MCF 10A (cell line): ENCODE results near the gene MYL6B. TPM values are rescaled to one million over a fixed set of nuclear protein-coding genes. Genes with fewer than 3 reads are reported as not detected.
"Not testable (repeated sequence)": the region's sequence is repeated elsewhere in the genome, so short reads cannot be mapped to it uniquely, and the experiment has no call there.

ENCODE experiments used
- BruUV-seq: library from RNA; stranded (reverse); fragments of 400-500 nt; replicated peaks from 2 replicates; lab custom pipeline; 2021; lab: Mats Ljungman, UMichigan
- CTCF ChIA-PET: fragments of 300-600 bp; sonication (Branson Sonifier 250); formaldehyde crosslinking; extraction: SDS; loops from one replicate; lab custom pipeline; 2021; ENCODE audit warnings: antibody characterized with exemption, inconsistent platforms; lab: Yijun Ruan, JAX
- POLR2A ChIA-PET: fragments of 300-600, 350-650 bp; sonication (Branson Sonifier 250); formaldehyde crosslinking; extraction: SDS; loops from one replicate; lab custom pipeline; 2020; ENCODE audit warnings: antibody characterized with exemption, inconsistent platforms; lab: Yijun Ruan, JAX
- DNase-seq: peaks from one replicate; pipeline ENCODE4 v3.0.0-alpha.2; 2018; ENCODE audit not compliant: unreplicated experiment
- H3K27ac Mint-ChIP-seq: one replicate; pipeline ENCODE4 v1.8.0; 2022; ENCODE audit warnings: mild to moderate bottlenecking, low read depth, mixed read lengths; ENCODE audit not compliant: unreplicated experiment
- H3K27me3 Mint-ChIP-seq: one replicate; pipeline ENCODE4 v1.8.0; 2022; ENCODE audit warnings: mixed read lengths; ENCODE audit not compliant: insufficient read depth, unreplicated experiment
- H3K36me3 Mint-ChIP-seq: one replicate; pipeline ENCODE4 v1.8.0; 2022; ENCODE audit warnings: mild to moderate bottlenecking, moderate library complexity, mixed read lengths; ENCODE audit not compliant: insufficient read depth, unreplicated experiment
- H3K4me1 Mint-ChIP-seq: one replicate; pipeline ENCODE4 v1.8.0; 2022; ENCODE audit warnings: mixed read lengths; ENCODE audit not compliant: insufficient read depth, unreplicated experiment
- H3K4me3 Mint-ChIP-seq: one replicate; pipeline ENCODE4 v1.8.0; 2022; ENCODE audit warnings: mild to moderate bottlenecking, moderate library complexity, mixed read lengths; ENCODE audit not compliant: unreplicated experiment
- H3K9me3 Mint-ChIP-seq: one replicate; pipeline ENCODE4 v1.8.0; 2022; ENCODE audit warnings: mixed read lengths; ENCODE audit not compliant: unreplicated experiment
- CTCF ChIP-seq: fragments of 200-600 bp; IDR thresholded peaks from one replicate; pipeline ENCODE4 v1.8.0; 2022; ENCODE audit warnings: antibody characterized with exemption, mild to moderate bottlenecking; ENCODE audit not compliant: unreplicated experiment
- intact Hi-C: fragments of 100-400 bp; cut with micrococcal nuclease; formaldehyde crosslinking; loops from 2 replicates; pipeline ENCODE4 v1.14.1; 2022
- total RNA-seq: library from RNA; stranded (reverse); gene quantifications from 2 replicates; pipeline ENCODE4 v1.2.3, GENCODE V29; 2022

Gene MYL6B
- total RNA-seq, 1 experiment from 2014 or later = 46.0 TPM

GRCh38 chr12:56154818-56155217 lies 2.4 kb downstream of the MYL6B start:
- H3K27ac Mint-ChIP-seq = no peak overlapping the region
- intact Hi-C loops = loop anchor here (5.0 kb wide), 1 partner anchor 38 kb away; the partner anchor contains the start of genes RPL41 and ZC3H10
- CTCF ChIA-PET = interaction anchor here (0.5 to 2.4 kb wide), 5 partner anchors 13 to 35 kb away, joined by 3 to 19 read pairs (median 4); partner anchors contain the start of gene ZC3H10
- BruUV-seq = no TSS peak
- H3K4me1 Mint-ChIP-seq = peaks cover 26% of the 10 kb centered on the region
- no peak for DNase-seq
- H3K4me3 Mint-ChIP-seq = no peak overlapping the region
- no peaks in the 10 kb centered on the region for H3K9me3 Mint-ChIP-seq
- no peaks in the 10 kb centered on the region for H3K27me3 Mint-ChIP-seq
- peaks cover 33% of the 10 kb centered on the region for H3K36me3 Mint-ChIP-seq
- POLR2A ChIA-PET = interaction anchor here (0.9 to 3.5 kb wide), 8 partner anchors 10 to 181 kb away, joined by 3 to 16 read pairs (median 5); partner anchors contain the start of genes ESYT1, RAB5B, SMARCC2 and ZC3H10
- no peak for TF ChIP-seq CTCF

DNA sequence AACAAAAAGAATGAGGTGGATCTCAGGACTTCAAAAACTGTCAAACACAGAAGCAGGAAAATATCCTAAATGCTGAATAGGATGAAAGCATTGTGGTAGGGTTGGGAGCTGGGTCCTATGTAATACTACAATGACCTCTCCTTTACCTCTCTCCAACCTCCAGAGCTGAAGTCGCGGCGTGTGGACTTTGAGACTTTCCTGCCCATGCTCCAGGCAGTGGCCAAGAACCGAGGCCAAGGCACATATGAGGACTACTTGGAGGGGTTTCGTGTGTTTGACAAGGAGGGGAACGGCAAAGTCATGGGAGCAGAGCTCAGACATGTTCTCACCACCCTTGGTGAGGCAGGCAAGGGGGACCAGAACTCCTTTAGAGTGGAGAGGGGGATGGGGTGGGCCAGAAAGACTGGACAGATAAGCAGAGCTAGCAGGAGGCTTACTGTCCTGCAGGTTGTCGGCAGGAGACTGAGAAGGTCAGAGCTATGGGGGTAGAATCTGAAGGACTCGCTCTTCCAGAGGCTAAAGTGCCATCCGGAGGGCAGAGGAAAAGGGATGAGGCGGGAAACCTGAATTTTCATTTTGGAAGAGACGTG lies 3.0 kb downstream of the MYL6B start:
- Mint-ChIP-seq H3K36me3 (peaks cover 36% of the 10 kb centered on the region), H3K27ac (no peak overlapping the region), H3K27me3 (no peaks in the 10 kb centered on the region), H3K4me1 (peaks cover 31% of the 10 kb centered on the region), H3K4me3 (no peak overlapping the region), H3K9me3 (no peaks in the 10 kb centered on the region)
- ChIA-PET CTCF (interaction anchor here (0.6 to 2.4 kb wide), 7 partner anchors 14 to 107 kb away, joined by 3 to 19 read pairs (median 3); partner anchors contain the start of gene ZC3H10), POLR2A (interaction anchor here (0.9 to 3.5 kb wide), 8 partner anchors 9 to 182 kb away, joined by 3 to 16 read pairs (median 5); partner anchors contain the start of genes ESYT1, RAB5B, SMARCC2 and ZC3H10)
- intact Hi-C loops = no loop called here
- no TSS peak for BruUV-seq
- TF ChIP-seq CTCF = no peak
- DNase-seq = no peak

GRCh38 chr12:56156464-56157200 lies 4.2 kb downstream of the MYL6B start:
- Mint-ChIP-seq H3K4me3 (peak overlapping the region; percentile 97), H3K4me1 (peaks cover 39% of the 10 kb centered on the region), H3K27ac (peak overlapping the region; percentile 100), H3K36me3 (peaks cover 49% of the 10 kb centered on the region)
- H3K9me3 Mint-ChIP-seq, H3K27me3 Mint-ChIP-seq, BruUV-seq, DNase-seq: not testable (repeated sequence)
- intact Hi-C loops = loop anchor here (1.0 kb wide), 1 partner anchor 30 kb away; no protein-coding TSS in a partner anchor
- POLR2A ChIA-PET = interaction anchor here (0.6 to 3.5 kb wide), 6 partner anchors 8 to 189 kb away, joined by 3 to 15 read pairs (median 4); partner anchors contain the start of genes ESYT1 and ZC3H10
- CTCF ChIA-PET = interaction anchor here (1.8 to 2.4 kb wide), 2 partner anchors 33 to 37 kb away, joined by 4 to 19 read pairs; partner anchors contain the start of gene ZC3H10

GRCh38 chr12:56157201-56158028 lies 5.0 kb downstream of the MYL6B start:
- Mint-ChIP-seq H3K36me3 (peaks cover 57% of the 10 kb centered on the region), H3K27me3 (no peaks in the 10 kb centered on the region), H3K4me3 (peak overlapping the region; percentile 97), H3K4me1 (peaks cover 38% of the 10 kb centered on the region), H3K9me3 (no peaks in the 10 kb centered on the region), H3K27ac (peak overlapping the region; percentile 100)
- intact Hi-C loops = loop anchor here (1.0 kb wide), 1 partner anchor 31 kb away; no protein-coding TSS in a partner anchor
- CTCF ChIA-PET = interaction anchor here (0.6 to 2.6 kb wide), 3 partner anchors 38 to 47 kb away, joined by 4 to 30 read pairs (median 19); partner anchors contain the start of gene ZC3H10
- DNase-seq = peak; percentile 80
- TF ChIP-seq CTCF = peak; percentile 56
- BruUV-seq = no TSS peak
- POLR2A ChIA-PET = interaction anchor here (0.6 to 7.6 kb wide), 16 partner anchors 8 to 419 kb away, joined by 3 to 146 read pairs (median 8); partner anchors contain the start of genes ESYT1, RNF41, RPL41 and SMARCC2
